Measurements from ENCODE around the gene BTBD1. TPM values are rescaled to one million over a fixed set of nuclear protein-coding genes. Genes with fewer than 3 reads are reported as not detected.

The BTBD1 gene
- 112 and 121 TPM in 2 replicates for total RNA-seq (2014; rRNA removed; shearing (Covaris generic))
- polyA plus RNA-seq (2016; fragmentation: Nextera tagmentation; extraction: Ambion mirVana) = 60.3 and 60.6 TPM in 2 replicates

DNA sequence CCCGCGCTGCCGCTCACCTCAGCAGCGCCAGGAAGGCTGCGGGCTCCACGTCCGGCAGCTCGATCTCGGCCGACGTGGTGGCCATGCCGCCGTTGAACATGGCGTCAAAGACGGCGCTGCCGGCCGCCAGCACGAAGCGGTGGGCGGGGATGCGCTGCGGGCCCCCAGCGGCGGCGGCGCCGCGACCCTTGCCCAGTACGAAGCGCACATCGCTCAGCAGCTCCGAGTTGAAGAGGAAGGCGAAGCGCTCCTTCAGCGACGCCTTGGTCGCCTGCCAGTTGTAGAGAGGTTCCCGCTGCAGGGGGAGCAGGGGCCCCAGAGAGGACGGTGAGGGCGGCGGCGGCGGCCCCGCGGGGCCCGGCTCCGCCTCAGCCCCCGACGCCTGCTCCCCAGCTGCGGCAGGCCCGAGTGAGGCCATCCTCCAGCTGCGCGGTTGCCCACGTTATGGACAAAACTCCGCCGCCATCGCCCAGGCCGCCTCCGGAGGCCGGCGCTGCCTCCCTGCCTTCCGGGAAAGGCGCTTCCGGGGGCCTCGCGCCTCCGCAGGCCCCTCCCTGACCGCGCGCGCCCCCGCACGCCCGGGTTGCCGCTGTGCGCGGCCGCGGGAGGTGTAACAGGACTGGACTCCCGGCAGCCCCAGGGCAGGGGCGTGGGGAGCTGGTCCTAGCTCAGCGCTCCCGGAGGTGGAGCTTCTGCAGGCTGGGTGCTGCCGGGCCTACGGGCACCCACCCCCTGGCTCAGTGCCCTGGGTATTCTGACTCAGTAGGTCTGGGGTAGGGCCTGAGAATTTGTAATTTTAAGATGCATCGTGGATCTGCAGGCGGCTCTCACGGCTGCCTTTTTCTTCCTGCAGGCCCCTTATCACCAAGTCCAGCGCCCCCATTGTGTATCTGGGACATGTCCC is at the start of gene BTBD1:
BTBD1 (minus strand) TSS at position 519 of the 904 bp plus-strand sequence; CDS start at position 418, 101 bp downstream.
- no peaks in the 10 kb centered on the region for H3K36me3 ChIP-seq (ENCODE audit: low read depth)
- peak; percentile 99 for DNase-seq
- TF ChIP-seq EZH2phosphoT487 (IDR thresholded peaks at IDR 0.05; ENCODE audit: insufficient read depth, low read depth) (no peak), EZH2 (IDR thresholded peaks at IDR 0.05; ENCODE audit: insufficient read depth, poor library complexity, severe bottlenecking) (no peak)
- no peaks in the 10 kb centered on the region for H3K27me3 ChIP-seq (replicated peaks; ENCODE audit: insufficient read depth)
- H2AFZ ChIP-seq = peak within 1 kb of the TSS; percentile 79
- in situ Hi-C loops (cut with MboI) = no loop called here
- peak within 1 kb of the TSS; percentile 81 for H3K4me3 ChIP-seq
- H3K4me1 ChIP-seq (ENCODE audit: insufficient read depth) = peaks cover 25% of the 10 kb centered on the region
- H3K9ac ChIP-seq = peak within 1 kb of the TSS; percentile 91
- H3F3A ChIP-seq (ENCODE audit: insufficient read depth) = peaks cover 30% of the 10 kb centered on the region
- 1 to 3% methylated on average over 74 to 78 of the region's 90 CpGs for WGBS, 2 experiments (ENCODE audit: low coverage in 1 of 2, low lambda C conversion rate in 2 of 2, missing lambda C conversion rate in 2 of 2)
- no peaks in the 10 kb centered on the region for H3K9me3 ChIP-seq (ENCODE audit: low read depth)
- no peaks in the 10 kb centered on the region for H3K9me2 ChIP-seq (ENCODE audit: insufficient read depth)
- peak within 1 kb of the TSS; percentile 78 for H3K27ac ChIP-seq
- peaks cover 13% of the 10 kb centered on the region; the same call in 1 of the 2 replicates for H4K20me1 ChIP-seq (ENCODE audit: insufficient read depth)
- peaks cover 46% of the 10 kb centered on the region for H3K79me2 ChIP-seq (ENCODE audit: insufficient read depth)
- peak within 1 kb of the TSS; percentile 93 for H3K4me2 ChIP-seq (ENCODE audit: unreplicated experiment)

GRCh38 chr15:83115831-83116565 is 48.9 kb upstream of the BTBD1 start:
- Histone ChIP-seq H3K27ac (no peak overlapping the region), H3K36me3 (ENCODE audit: low read depth) (no peaks in the 10 kb centered on the region), H3K4me1 (ENCODE audit: insufficient read depth) (no peaks in the 10 kb centered on the region), H3K9ac (no peak overlapping the region), H3F3A (ENCODE audit: insufficient read depth) (no peaks in the 10 kb centered on the region), H2AFZ (no peak overlapping the region), H4K20me1 (ENCODE audit: insufficient read depth) (no peaks in the 10 kb centered on the region), H3K4me3 (no peak overlapping the region), H3K79me2 (ENCODE audit: insufficient read depth) (no peaks in the 10 kb centered on the region), H3K4me2 (ENCODE audit: unreplicated experiment) (no peak overlapping the region), H3K9me3 (ENCODE audit: low read depth) (no peaks in the 10 kb centered on the region), H3K9me2 (ENCODE audit: insufficient read depth) (no peaks in the 10 kb centered on the region), H3K27me3 (replicated peaks; ENCODE audit: insufficient read depth) (no peaks in the 10 kb centered on the region)
- 87 to 91% methylated on average over 11 of the region's 11 CpGs for WGBS, 2 experiments (ENCODE audit: low coverage in 1 of 2, low lambda C conversion rate in 2 of 2, missing lambda C conversion rate in 2 of 2)
- no peak for DNase-seq
- in situ Hi-C loops (cut with MboI) = no loop called here
- no peak for TF ChIP-seq EZH2 (IDR thresholded peaks at IDR 0.05; ENCODE audit: insufficient read depth, poor library complexity, severe bottlenecking)
- no peak for TF ChIP-seq EZH2phosphoT487 (IDR thresholded peaks at IDR 0.05; ENCODE audit: insufficient read depth, low read depth)

- H4K20me1 ChIP-seq (ENCODE audit: insufficient read depth) = no peaks in the 10 kb centered on the region
These were observed 48.4 kb upstream of the BTBD1 start for GRCh38 chr15:83115410-83115809.

DNA sequence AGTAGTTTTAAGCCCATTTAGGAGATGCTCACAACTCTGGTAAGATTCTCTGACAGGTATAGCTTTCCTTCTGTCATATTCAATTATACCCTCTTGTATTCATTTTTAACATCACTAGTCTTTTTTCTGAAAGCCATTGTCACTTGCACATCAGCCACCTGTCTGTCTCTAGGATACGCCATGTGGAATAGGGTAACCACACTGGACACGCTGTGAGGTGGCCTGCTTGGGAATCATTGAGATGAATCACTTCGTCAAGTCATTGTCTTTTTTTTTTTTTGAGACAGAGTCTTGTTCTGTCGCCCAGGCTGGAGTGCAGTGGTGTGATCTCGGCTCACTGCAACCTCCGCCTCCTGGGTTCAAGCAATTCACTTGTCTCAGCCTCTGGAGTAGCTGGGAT is 47.8 kb upstream of the BTBD1 start:
- H3K27me3 ChIP-seq (replicated peaks; ENCODE audit: insufficient read depth) = 0 out of 2 replicates have a peak, but pooled peaks cover 5% of the 10 kb centered on the region
- no peaks in the 10 kb centered on the region for H3K9me2 ChIP-seq (ENCODE audit: insufficient read depth)
- no peaks in the 10 kb centered on the region for H4K20me1 ChIP-seq (ENCODE audit: insufficient read depth)
- no peaks in the 10 kb centered on the region for H3K4me1 ChIP-seq (ENCODE audit: insufficient read depth)
- no peak for DNase-seq
- no peak overlapping the region for H3K27ac ChIP-seq
- no peaks in the 10 kb centered on the region for H3K36me3 ChIP-seq (ENCODE audit: low read depth)
- in situ Hi-C loops (cut with MboI) = no loop called here
- H3K9me3 ChIP-seq (ENCODE audit: low read depth) = no peaks in the 10 kb centered on the region
- no peak overlapping the region for H3K4me3 ChIP-seq
- WGBS, 2 experiments (ENCODE audit: low coverage in 1 of 2, low lambda C conversion rate in 2 of 2, missing lambda C conversion rate in 2 of 2) = 87 to 88% methylated on average over 6 of the region's 6 CpGs
- no peak overlapping the region for H3K4me2 ChIP-seq (ENCODE audit: unreplicated experiment)
- no peaks in the 10 kb centered on the region for H3F3A ChIP-seq (ENCODE audit: insufficient read depth)
- TF ChIP-seq EZH2phosphoT487 (IDR thresholded peaks at IDR 0.05; ENCODE audit: insufficient read depth, low read depth) = no peak
- TF ChIP-seq EZH2 (IDR thresholded peaks at IDR 0.05; ENCODE audit: insufficient read depth, poor library complexity, severe bottlenecking) = no peak
- H3K9ac ChIP-seq = no peak overlapping the region
- no peak overlapping the region for H2AFZ ChIP-seq
- H3K79me2 ChIP-seq (ENCODE audit: insufficient read depth) = no peaks in the 10 kb centered on the region

More at GRCh38 chr15:83115410-83115809, 48.4 kb upstream of the BTBD1 start:
- Histone ChIP-seq H3K9me3 (ENCODE audit: low read depth) (no peaks in the 10 kb centered on the region), H2AFZ (no peak overlapping the region), H3K79me2 (ENCODE audit: insufficient read depth) (no peaks in the 10 kb centered on the region), H3F3A (ENCODE audit: insufficient read depth) (no peaks in the 10 kb centered on the region), H3K9ac (no peak overlapping the region), H3K4me3 (no peak overlapping the region), H3K4me2 (ENCODE audit: unreplicated experiment) (no peak overlapping the region), H3K9me2 (ENCODE audit: insufficient read depth) (no peaks in the 10 kb centered on the region), H3K4me1 (ENCODE audit: insufficient read depth) (no peaks in the 10 kb centered on the region), H3K27me3 (replicated peaks; ENCODE audit: insufficient read depth) (no peaks in the 10 kb centered on the region), H3K36me3 (ENCODE audit: low read depth) (no peaks in the 10 kb centered on the region), H3K27ac (no peak overlapping the region)
- in situ Hi-C loops (cut with MboI) = no loop called here
- whole genome bisulfite sequencing, 2 experiments (ENCODE audit: low coverage in 1 of 2, low lambda C conversion rate in 2 of 2, missing lambda C conversion rate in 2 of 2) = 87 to 90% methylated on average over 3 of the region's 3 CpGs
- TF ChIP-seq EZH2 (IDR thresholded peaks at IDR 0.05; ENCODE audit: insufficient read depth, poor library complexity, severe bottlenecking) = no peak
- no peak for TF ChIP-seq EZH2phosphoT487 (IDR thresholded peaks at IDR 0.05; ENCODE audit: insufficient read depth, low read depth)
- no peak for DNase-seq
